Stimulated activated CD4-positive, alpha-beta T cell treated with anti-CD3 and anti-CD28 coated beads, Interleukin-12 subunit alpha, Interleukin-12 subunit beta, amount 100 ng/mL, for 24 hours (primary cell): Measurements from ENCODE around the gene PRXL2B.
"Not testable (repeated sequence)": the region's sequence is repeated elsewhere in the genome, so short reads cannot be mapped to it uniquely, and the experiment has no call there.

Experiments used
- DNase-seq, 2 experiments: peaks; one replicate each; pipeline ENCODE4 v3.0.0-alpha.2; 2020; ENCODE audit warnings: low read depth in 2 of 2

The PRXL2B gene

GRCh38 chr1:2564006-2564814 is 22.4 kb upstream of the PRXL2B start:
- DNase-seq, result no peak

- DNase-seq, result no peak
These were observed 21.7 kb upstream of the PRXL2B start for GRCh38 chr1:2564815-2565374.

- DNase-seq, result no peak
These were observed 20.2 kb upstream of the PRXL2B start for GRCh38 chr1:2566101-2567045.

GRCh38 chr1:2567083-2567679 is 19.4 kb upstream of the PRXL2B start:
- no peak for DNase-seq

- not testable (repeated sequence) for DNase-seq
These were observed 18.3 kb upstream of the PRXL2B start for GRCh38 chr1:2568187-2568816.

- no peak for DNase-seq
These were observed 17.5 kb upstream of the PRXL2B start for GRCh38 chr1:2569060-2569459.

- DNase-seq, result not testable (repeated sequence)
These were observed 16.9 kb upstream of the PRXL2B start for GRCh38 chr1:2569703-2570102.

- no peak for DNase-seq
These were observed 16.2 kb upstream of the PRXL2B start for GRCh38 chr1:2570332-2570731.

- DNase-seq, result no peak
These were observed 15.2 kb upstream of the PRXL2B start for GRCh38 chr1:2571348-2571747.

- no peak for DNase-seq
These were observed 13.2 kb upstream of the PRXL2B start for GRCh38 chr1:2573250-2573920.

- no peak for DNase-seq
These were observed 12.2 kb upstream of the PRXL2B start for GRCh38 chr1:2574350-2574749.

- DNase-seq, result no peak
These were observed 10.5 kb upstream of the PRXL2B start for GRCh38 chr1:2575801-2576663.

GRCh38 chr1:2577565-2578075 is 9.0 kb upstream of the PRXL2B start:
- DNase-seq, result peak in 1 of 2 experiments; percentile 35

GRCh38 chr1:2578758-2579118 is 7.8 kb upstream of the PRXL2B start:
- DNase-seq, result no peak

GRCh38 chr1:2580691-2581090 is 5.9 kb upstream of the PRXL2B start:
- no peak for DNase-seq

GRCh38 chr1:2582391-2582790 is 4.2 kb upstream of the PRXL2B start:
- DNase-seq, result no peak

- DNase-seq, result no peak
These were observed 3.2 kb upstream of the PRXL2B start for GRCh38 chr1:2583331-2583791.

GRCh38 chr1:2583871-2584351 is 2.7 kb upstream of the PRXL2B start:
- no peak for DNase-seq

GRCh38 chr1:2584686-2585317 is 1.8 kb upstream of the PRXL2B start:
- no peak for DNase-seq
